H1 (cell line): ENCODE measurements around the gene CLDN15. TPM values are rescaled to one million over a fixed set of nuclear protein-coding genes. Genes with fewer than 3 reads are reported as not detected.
"Not testable (repeated sequence)": the region's sequence is repeated elsewhere in the genome, so short reads cannot be mapped to it uniquely, and the experiment has no call there.

ENCODE experiments used
- CTCF ChIA-PET: fragments of 300-600 bp; sonication (Branson Sonifier 250); formaldehyde crosslinking; loops from one replicate; lab custom pipeline; 2021; ENCODE audit not compliant: partially characterized antibody; lab: Charles Lee
- POLR2A ChIA-PET: fragments of 300-600 bp; sonication (Branson Sonifier 250); formaldehyde crosslinking; loops from one replicate; lab custom pipeline; 2021; ENCODE audit warnings: inconsistent platforms; ENCODE audit not compliant: partially characterized antibody; lab: Charles Lee
- DNase-seq, 2 experiments: peaks; one replicate each; pipeline versions ENCODE4 v3.0.0 to v3.0.0-alpha.2; 2010 to 2022; ENCODE audit warnings: low spot score in 2 of 2, low read depth in 1 of 2, mixed read lengths in 1 of 2
- FAIRE-seq: peaks from 2 replicates; lab custom pipeline; 2011; peaks lifted over from hg19 to GRCh38; lab: Jason Lieb, UNC
- H2AFZ ChIP-seq: 2 replicates; pipeline ENCODE4 v1.8.1; 2012; ENCODE audit warnings: low read length, inconsistent platforms
- H2AK5ac ChIP-seq: 2 replicates; pipeline ENCODE4 v1.6.1; 2013; ENCODE audit warnings: low read depth, low read length
- H2BK120ac ChIP-seq: replicated peaks from 2 replicates; pipeline ENCODE3; 2013; ENCODE audit warnings: low read depth, low read length, inconsistent platforms
- H2BK12ac ChIP-seq: 2 replicates; pipeline ENCODE4 v1.6.1; 2013; ENCODE audit warnings: low read depth, low read length
- H2BK15ac ChIP-seq: 2 replicates; pipeline ENCODE4 v1.6.1; 2013; ENCODE audit warnings: low read length
- H2BK20ac ChIP-seq: 2 replicates; pipeline ENCODE4 v1.6.1; 2013; ENCODE audit warnings: low read length
- H2BK5ac ChIP-seq: 2 replicates; pipeline ENCODE4 v1.6.1; 2013; ENCODE audit warnings: low read depth, low read length
- H3K14ac ChIP-seq: 2 replicates; pipeline ENCODE4 v1.6.1; 2013; ENCODE audit warnings: inconsistent platforms; ENCODE audit not compliant: insufficient read length
- H3K18ac ChIP-seq: 2 replicates; pipeline ENCODE4 v1.6.1; 2013; ENCODE audit warnings: low read length; ENCODE audit errors: extremely low read depth
- H3K23ac ChIP-seq: 2 replicates; pipeline ENCODE4 v1.6.1; 2013; ENCODE audit warnings: inconsistent platforms; ENCODE audit not compliant: insufficient read length
- H3K23me2 ChIP-seq: 2 replicates; pipeline ENCODE4 v1.6.1; 2013; ENCODE audit warnings: low read depth, low read length
- H3K27ac ChIP-seq: 2 replicates; pipeline ENCODE4 v1.6.1; 2011; ENCODE audit warnings: low read depth, low read length, inconsistent platforms
- H3K27me3 ChIP-seq, 4 experiments: replicated peaks in 1 of 4; 1 replicate in 1 of 4; 2 replicates in 3 of 4; pipeline versions ENCODE4 v1.6.1 to v1.8.1; 2011 to 2013; ENCODE audit warnings: low read length in 3 of 4, mild to moderate bottlenecking in 3 of 4, inconsistent platforms in 2 of 4, mixed read lengths in 2 of 4, moderate library complexity in 1 of 4; ENCODE audit not compliant: control insufficient read depth in 3 of 4, insufficient read depth in 3 of 4; ENCODE audit errors: extremely low read depth in 1 of 4
- H3K36me3 ChIP-seq, 4 experiments: 2 replicates each; pipeline versions ENCODE4 v1.6.1 to v1.8.1; 2011 to 2013; ENCODE audit warnings: mild to moderate bottlenecking in 4 of 4, low read length in 3 of 4, moderate library complexity in 2 of 4, control low read depth in 1 of 4, inconsistent platforms in 1 of 4; ENCODE audit not compliant: insufficient read depth in 4 of 4, control insufficient read depth in 2 of 4
- H3K4ac ChIP-seq: replicated peaks from 2 replicates; pipeline ENCODE3; 2013; ENCODE audit warnings: low read length, low read depth, mixed read lengths, inconsistent platforms; ENCODE audit not compliant: insufficient read length
- H3K4me1 ChIP-seq, 4 experiments: replicated peaks in 1 of 4; 1 replicate in 1 of 4; 2 replicates in 3 of 4; pipeline versions ENCODE4 v1.6.1 to v1.8.1; 2011 to 2013; ENCODE audit warnings: low read length in 3 of 4, inconsistent platforms in 2 of 4, mixed read lengths in 1 of 4; ENCODE audit not compliant: insufficient read depth in 4 of 4, control insufficient read depth in 3 of 4
- H3K4me2 ChIP-seq, 2 experiments: 2 replicates each; pipeline versions ENCODE4 v1.6.1 to v1.8.1; 2011 to 2013; ENCODE audit warnings: low read depth in 2 of 2, low read length in 2 of 2, control low read depth in 1 of 2, inconsistent platforms in 1 of 2, mild to moderate bottlenecking in 1 of 2; ENCODE audit not compliant: insufficient read depth in 1 of 2
- H3K4me3 ChIP-seq, 4 experiments: fragments of 200-600, 300-600 bp in 1 of 4; sonication (generic), shearing (Covaris generic), sonication (Bioruptor Twin) in 1 of 4; 2 replicates each; pipeline versions ENCODE4 v1.5.1 to v1.8.1; 2011 to 2016; ENCODE audit warnings: low read length in 4 of 4, low read depth in 3 of 4, control low read depth in 2 of 4, inconsistent platforms in 2 of 4, mild to moderate bottlenecking in 2 of 4, mixed read lengths in 1 of 4, moderate library complexity in 1 of 4; ENCODE audit not compliant: insufficient read depth in 2 of 4; ENCODE audit errors: extremely low read depth in 1 of 4
- H3K56ac ChIP-seq: replicated peaks from 2 replicates; pipeline ENCODE3; 2013; ENCODE audit warnings: low read depth, mild to moderate bottlenecking, mixed read lengths, low read length, inconsistent platforms; ENCODE audit not compliant: insufficient read length
- H3K79me1 ChIP-seq: 2 replicates; pipeline ENCODE4 v1.6.1; 2013; ENCODE audit warnings: low read depth, low read length, control low read depth
- H3K79me2 ChIP-seq, 2 experiments: 2 replicates each; pipeline versions ENCODE4 v1.6.1 to v1.8.1; 2012 to 2013; ENCODE audit warnings: low read length in 2 of 2, mild to moderate bottlenecking in 2 of 2, inconsistent platforms in 1 of 2; ENCODE audit not compliant: insufficient read depth in 2 of 2, control insufficient read depth in 1 of 2
- H3K9ac ChIP-seq, 4 experiments: replicated peaks in 1 of 4; 1 replicate in 1 of 4; 2 replicates in 3 of 4; pipeline versions ENCODE4 v1.6.1 to v1.8.1; 2011 to 2013; ENCODE audit warnings: low read depth in 3 of 4, low read length in 3 of 4, control low read depth in 2 of 4, mild to moderate bottlenecking in 2 of 4, moderate library complexity in 2 of 4, inconsistent platforms in 1 of 4; ENCODE audit errors: extremely low read depth in 1 of 4
- H3K9me3 ChIP-seq, 2 experiments: 2 replicates each; pipeline versions ENCODE4 v1.6.1 to v1.8.1; 2012 to 2013; ENCODE audit warnings: mild to moderate bottlenecking in 2 of 2, moderate library complexity in 2 of 2, control low read depth in 1 of 2, inconsistent platforms in 1 of 2, low read depth in 1 of 2, low read length in 1 of 2, mixed read lengths in 1 of 2; ENCODE audit not compliant: insufficient read depth in 2 of 2
- H4K20me1 ChIP-seq, 2 experiments: replicated peaks in 1 of 2; 2 replicates each; pipeline versions ENCODE3 to v1.8.1; 2011 to 2013; ENCODE audit warnings: inconsistent platforms in 2 of 2, low read length in 2 of 2, mild to moderate bottlenecking in 1 of 2; ENCODE audit not compliant: insufficient read depth in 2 of 2, control insufficient read depth in 1 of 2
- H4K5ac ChIP-seq: 2 replicates; pipeline ENCODE4 v1.6.1; 2013; ENCODE audit warnings: low read length, low read depth, mixed read lengths, inconsistent platforms; ENCODE audit not compliant: insufficient read length
- H4K8ac ChIP-seq: 2 replicates; pipeline ENCODE4 v1.8.0; 2013; ENCODE audit warnings: mild to moderate bottlenecking, moderate library complexity, low read length, inconsistent platforms; ENCODE audit not compliant: insufficient read depth; ENCODE audit errors: extremely low read depth
- H4K91ac ChIP-seq: replicated peaks from 2 replicates; pipeline ENCODE3; 2013; ENCODE audit warnings: low read length, mixed read lengths, inconsistent platforms; ENCODE audit not compliant: insufficient read length
- ASH2L ChIP-seq: fragments of 200-600, 300-600 bp; sonication (generic); IDR thresholded peaks from one replicate; pipeline ENCODE4 v1.7.1; 2017; ENCODE audit warnings: low read length
- CTBP2 ChIP-seq: IDR thresholded peaks from 2 replicates; pipeline ENCODE4 v1.7.0; 2011; ENCODE audit warnings: borderline replicate concordance, mild to moderate bottlenecking, moderate library complexity, mixed read lengths, low read length; ENCODE audit not compliant: insufficient read depth, insufficient read length
- KDM4A ChIP-seq: IDR thresholded peaks from one replicate; pipeline ENCODE4 v1.7.1; 2012; ENCODE audit warnings: low read depth, mild to moderate bottlenecking, moderate library complexity, low read length, inconsistent platforms; ENCODE audit not compliant: severe bottlenecking
- RNF2 ChIP-seq: fragments of 200-900, 300-1000 bp; sonication (generic); IDR thresholded peaks from 2 replicates; pipeline ENCODE4 v1.7.1; 2016; ENCODE audit warnings: borderline replicate concordance, low read depth, mild to moderate bottlenecking, antibody characterized with exemption, low read length; ENCODE audit not compliant: poor library complexity, severe bottlenecking; ENCODE audit errors: missing control alignments
- WGBS, 2 experiments: shearing (Covaris generic) in 1 of 2; methylation state at CpG; one replicate each; pipeline versions ENCODE4 v1.1.6 to v1.1.7; 2013 to 2015; ENCODE audit warnings: low lambda C conversion rate in 2 of 2, mixed read lengths in 2 of 2, inconsistent platforms in 1 of 2, low coverage in 1 of 2, missing lambda C conversion rate in 1 of 2; ENCODE audit not compliant: insufficient replicate concordance in 2 of 2, insufficient coverage in 1 of 2, insufficient read length in 1 of 2; ENCODE audit errors: extremely low coverage in 1 of 2, missing lambda C conversion rate in 1 of 2; 5-methylcytosine and 5-hydroxymethylcytosine counted together
- polyA plus RNA-seq, 7 experiments: library from polyadenylated mRNA; depleted of rRNA in 3 of 7; stranded (reverse) in 5 of 7; unstranded in 2 of 7; fragments of >200 nt in 5 of 7; fragments of 200-250 nt in 2 of 7; gene quantifications; 1 replicate in 5 of 7; 2 replicates in 1 of 7; 4 replicates in 1 of 7; pipeline versions ENCODE4 v1.2.1 to v1.2.3, GENCODE V29; 2011 to 2013; ENCODE audit warnings: missing spikeins in 2 of 7, mixed read lengths in 2 of 7
- total RNA-seq: library from RNA; stranded (reverse); fragmentation: NEBNext Ultra II Directional; extraction: Animal tissue kit (Norgen Biotek cat#: 25700); gene quantifications from 2 replicates; pipeline ENCODE4 v1.2.1, GENCODE V29; 2021
- TF ChIP-seq, protein P1 (sequence below): IDR thresholded peaks from 2 replicates; pipeline ENCODE4 v1.6.1; 2011; ENCODE audit warnings: low read length, improper control_type of control experiment

CLDN15 gene
- total and polyA plus RNA-seq, 2 of the 8 experiments (the other 6 are each of a cell fraction or from before 2014, with no cell fraction given): 5.5 to 7.6 TPM

DNA sequence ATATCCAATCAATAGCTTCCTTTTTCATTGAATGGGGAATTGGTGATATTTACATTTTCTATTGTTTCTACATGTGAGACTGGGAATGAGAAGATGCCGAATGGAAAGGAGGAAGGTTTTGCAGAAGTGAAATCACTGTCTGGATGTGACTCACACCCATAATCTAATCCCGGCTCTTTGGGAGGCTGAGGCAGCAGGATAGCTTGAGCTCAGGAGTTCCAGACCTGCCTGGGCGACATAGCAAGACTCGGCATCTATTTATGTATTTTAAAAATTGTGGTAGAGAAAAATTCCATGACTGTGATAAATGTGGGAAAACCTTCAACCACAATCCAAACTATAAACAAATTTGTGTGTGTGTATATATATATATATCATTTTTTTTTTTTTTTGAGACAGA, 18.2 kb upstream of the CLDN15 start (continued):
- TF ChIP-seq, protein P1, sequence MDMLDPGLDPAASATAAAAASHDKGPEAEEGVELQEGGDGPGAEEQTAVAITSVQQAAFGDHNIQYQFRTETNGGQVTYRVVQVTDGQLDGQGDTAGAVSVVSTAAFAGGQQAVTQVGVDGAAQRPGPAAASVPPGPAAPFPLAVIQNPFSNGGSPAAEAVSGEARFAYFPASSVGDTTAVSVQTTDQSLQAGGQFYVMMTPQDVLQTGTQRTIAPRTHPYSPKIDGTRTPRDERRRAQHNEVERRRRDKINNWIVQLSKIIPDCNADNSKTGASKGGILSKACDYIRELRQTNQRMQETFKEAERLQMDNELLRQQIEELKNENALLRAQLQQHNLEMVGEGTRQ: no peak
- no peak for TF ChIP-seq RNF2
- TF ChIP-seq CTBP2: no peak
- no peak for TF ChIP-seq KDM4A
- TF ChIP-seq ASH2L: no peak

DNA sequence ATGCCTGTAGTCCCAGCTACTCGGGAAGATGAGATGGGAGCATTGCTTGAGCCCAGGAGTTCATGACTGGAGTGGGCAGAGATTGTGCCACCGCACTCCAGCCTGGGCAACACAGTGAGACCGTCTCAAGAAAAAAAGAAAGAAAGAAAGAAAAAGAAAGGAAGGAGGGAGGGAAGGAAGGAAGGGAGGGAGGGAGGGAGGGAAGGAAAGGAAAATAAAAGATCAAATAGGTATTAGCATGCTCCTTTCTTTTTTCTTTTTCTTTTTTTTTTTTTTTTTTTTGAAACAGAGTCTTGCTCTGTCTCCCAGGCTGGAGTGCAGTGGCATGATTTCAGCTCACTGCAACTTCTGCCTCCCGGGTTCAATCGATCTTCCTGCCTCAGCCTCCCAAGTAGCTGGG, 15.6 kb upstream of the CLDN15 start:
- not testable (repeated sequence) for H2BK20ac ChIP-seq, H3K4me1 ChIP-seq, H3K9ac ChIP-seq, H3K27ac ChIP-seq, H3K79me1 ChIP-seq, H2BK5ac ChIP-seq, H3K18ac ChIP-seq, FAIRE-seq, H2AK5ac ChIP-seq, H4K91ac ChIP-seq, H3K9me3 ChIP-seq, H3K36me3 ChIP-seq, H2BK120ac ChIP-seq, H2BK12ac ChIP-seq, H3K4me2 ChIP-seq, H2AFZ ChIP-seq, H3K23ac ChIP-seq, H3K14ac ChIP-seq, H3K4ac ChIP-seq, H4K20me1 ChIP-seq, H2BK15ac ChIP-seq, H3K4me3 ChIP-seq, H4K8ac ChIP-seq, DNase-seq, H3K23me2 ChIP-seq, H4K5ac ChIP-seq, H3K56ac ChIP-seq, H3K27me3 ChIP-seq
- ChIA-PET CTCF (interaction anchor here (0.9 to 5.4 kb wide), 5 partner anchors 9 to 61 kb away, joined by 3 to 45 read pairs (median 8); partner anchors contain the start of gene FIS1), POLR2A (interaction anchor here (1.7 to 2.3 kb wide), 3 partner anchors 12 to 49 kb away, joined by 3 to 14 read pairs (median 7); no protein-coding TSS in a partner anchor)
- WGBS, 2 experiments: 86% methylated on average over 3 of the region's 5 CpGs; no CpG with 5 or more reads in 1 of the 2 experiments
- H3K79me2 ChIP-seq: peaks cover 0 to 29% of the 10 kb centered on the region in 2 experiments; a peak in 3 of 4 replicates
